ENCODE measurements around the gene STAC3. TPM values are rescaled to one million over a fixed set of nuclear protein-coding genes. Genes with fewer than 3 reads are reported as not detected.

The STAC3 gene
- total RNA-seq, 1 donor from 2014 or later = 3.0 TPM

- DNase-seq (ENCODE audit: low spot score) = no peak
Measured at GRCh38 chr12:57223191-57224165, 27.5 kb downstream of the STAC3 start.

- DNase-seq (ENCODE audit: low spot score) = no peak
Measured at GRCh38 chr12:57222286-57223190, 28.4 kb downstream of the STAC3 start.

GRCh38 chr12:57221169-57221917, 29.6 kb downstream of the STAC3 start:
- DNase-seq (ENCODE audit: low spot score) = no peak

GRCh38 chr12:57220770-57221168, 30.2 kb downstream of the STAC3 start:
- DNase-seq (ENCODE audit: low spot score) = no peak

- no peak for DNase-seq (ENCODE audit: low spot score)
Measured at GRCh38 chr12:57219993-57220754, 30.8 kb downstream of the STAC3 start.

- no peak for DNase-seq (ENCODE audit: low spot score)
Measured at GRCh38 chr12:57219205-57219992, 31.6 kb downstream of the STAC3 start.

GRCh38 chr12:57218030-57218853, 32.7 kb downstream of the STAC3 start:
- DNase-seq (ENCODE audit: low spot score) = no peak

- DNase-seq (ENCODE audit: low spot score) = no peak
Measured at GRCh38 chr12:57216921-57217879, 33.8 kb downstream of the STAC3 start.

GRCh38 chr12:57216014-57216911, 34.7 kb downstream of the STAC3 start, which contains the start of gene NXPH4:
Gene NXPH4 (plus strand): TSS chr12:57216794. CDS start chr12:57216970, 176 bp downstream.
- DNase-seq (ENCODE audit: low spot score) = no peak

GRCh38 chr12:57215668-57216013, 35.3 kb downstream of the STAC3 start:
- no peak for DNase-seq (ENCODE audit: low spot score)

- DNase-seq (ENCODE audit: low spot score) = no peak
Measured at GRCh38 chr12:57215065-57215464, 35.9 kb downstream of the STAC3 start.

- peak; percentile 67 for DNase-seq (ENCODE audit: low spot score)
Measured at GRCh38 chr12:57214398-57214781, 36.6 kb downstream of the STAC3 start.

- no peak for DNase-seq (ENCODE audit: low spot score)
Measured at GRCh38 chr12:57213763-57214397, 37.1 kb downstream of the STAC3 start.

- peak; percentile 92 for DNase-seq (ENCODE audit: low spot score)
Measured at GRCh38 chr12:57213058-57213715, 37.8 kb downstream of the STAC3 start.

GRCh38 chr12:57212701-57213057, 38.3 kb downstream of the STAC3 start:
- no peak for DNase-seq (ENCODE audit: low spot score)
